Fibroblast of the aortic adventitia (primary cell): Measurements from ENCODE around the gene DENND5A. TPM values are rescaled to one million over a fixed set of nuclear protein-coding genes. Genes with fewer than 3 reads are reported as not detected.
A peak's percentile ranks its signal among the peaks of the same experiment; 100 is the strongest.

Experiments
- DNase-seq: peaks from one replicate; pipeline ENCODE4 v3.0.0-alpha.2; 2010; ENCODE audit warnings: low read depth
- H3K4me3 ChIP-seq: 2 replicates; pipeline ENCODE4 v1.5.1; 2011; ENCODE audit warnings: low read depth, mild to moderate bottlenecking, control low read depth, low read length, moderate library complexity
- CTCF ChIP-seq: IDR thresholded peaks from 2 replicates; pipeline ENCODE4 v1.5.1; 2011; ENCODE audit warnings: mild to moderate bottlenecking, low read length, control low read depth, inconsistent platforms; ENCODE audit not compliant: insufficient read depth
- total RNA-seq: library from RNA; depleted of rRNA; stranded (reverse); fragments of >200 nt; gene quantifications from 2 replicates; pipeline ENCODE4 v1.2.3, GENCODE V29; 2012; ENCODE audit warnings: low replicate concordance

The DENND5A gene
- total RNA-seq: 75.8 and 105 TPM in 2 replicates

- peak; percentile 73 for DNase-seq
- TF ChIP-seq CTCF: no peak
- H3K4me3 ChIP-seq: peak within 1 kb of the TSS; percentile 90
Measured at GRCh38 chr11:9265211-9266131, at the start of gene DENND5A. TSS of gene DENND5A (minus strand) at chr11:9265350. CDS start at chr11:9265069, 281 bp downstream.

GRCh38 chr11:9314291-9315077 lies 49.3 kb upstream of the DENND5A start, which contains the start of gene TMEM41B:
TSS of gene TMEM41B (minus strand) at chr11:9314593. CDS start at chr11:9314441, 152 bp downstream.
- DNase-seq: peak; percentile 98

GRCh38 chr11:9313648-9314290 lies 48.6 kb upstream of the DENND5A start:
- TF ChIP-seq CTCF: no peak
- DNase-seq: peak; percentile 11
- peak overlapping the region; percentile 95 for H3K4me3 ChIP-seq

More at GRCh38 chr11:9314291-9315077, 49.3 kb upstream of the DENND5A start, which contains the start of gene TMEM41B:
- TF ChIP-seq CTCF: peak; percentile 19
- peak within 1 kb of the TSS; percentile 95 for H3K4me3 ChIP-seq

- DNase-seq: no peak
- TF ChIP-seq CTCF: no peak
- no peak overlapping the region for H3K4me3 ChIP-seq
Measured at GRCh38 chr11:9310485-9311090, 45.4 kb upstream of the DENND5A start.

GRCh38 chr11:9304178-9304577 lies 39.0 kb upstream of the DENND5A start:
- TF ChIP-seq CTCF: no peak
- no peak overlapping the region for H3K4me3 ChIP-seq

GRCh38 chr11:9302448-9302847 lies 37.3 kb upstream of the DENND5A start:
- no peak overlapping the region for H3K4me3 ChIP-seq
- peak; percentile 47 for DNase-seq
- TF ChIP-seq CTCF: no peak

More at GRCh38 chr11:9304178-9304577, 39.0 kb upstream of the DENND5A start:
- no peak for DNase-seq
